ENCODE data around the gene ALDH3A1.

ALDH3A1 gene

DNA sequence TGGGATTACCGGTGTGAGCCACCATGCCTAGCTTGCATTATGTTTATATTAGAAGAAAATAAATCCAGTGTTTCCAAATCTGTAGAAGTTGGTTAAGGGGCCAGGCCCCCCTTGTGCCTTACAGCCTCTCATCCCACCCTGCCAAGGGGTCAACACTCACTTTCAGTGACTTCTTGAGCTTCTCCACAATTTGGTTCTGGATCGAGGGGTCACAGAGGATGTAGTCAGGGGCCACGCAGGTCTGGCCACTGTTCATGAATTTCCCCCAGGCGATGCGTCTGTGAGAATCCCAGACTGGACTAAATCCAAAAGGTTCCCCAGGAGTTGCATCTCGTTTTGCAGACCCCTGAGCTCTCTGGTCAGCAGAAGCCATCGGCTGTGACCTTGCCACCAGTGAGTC lies 7.2 kb downstream of the ALDH3A1 start:
- no peak for DNase-seq

DNA sequence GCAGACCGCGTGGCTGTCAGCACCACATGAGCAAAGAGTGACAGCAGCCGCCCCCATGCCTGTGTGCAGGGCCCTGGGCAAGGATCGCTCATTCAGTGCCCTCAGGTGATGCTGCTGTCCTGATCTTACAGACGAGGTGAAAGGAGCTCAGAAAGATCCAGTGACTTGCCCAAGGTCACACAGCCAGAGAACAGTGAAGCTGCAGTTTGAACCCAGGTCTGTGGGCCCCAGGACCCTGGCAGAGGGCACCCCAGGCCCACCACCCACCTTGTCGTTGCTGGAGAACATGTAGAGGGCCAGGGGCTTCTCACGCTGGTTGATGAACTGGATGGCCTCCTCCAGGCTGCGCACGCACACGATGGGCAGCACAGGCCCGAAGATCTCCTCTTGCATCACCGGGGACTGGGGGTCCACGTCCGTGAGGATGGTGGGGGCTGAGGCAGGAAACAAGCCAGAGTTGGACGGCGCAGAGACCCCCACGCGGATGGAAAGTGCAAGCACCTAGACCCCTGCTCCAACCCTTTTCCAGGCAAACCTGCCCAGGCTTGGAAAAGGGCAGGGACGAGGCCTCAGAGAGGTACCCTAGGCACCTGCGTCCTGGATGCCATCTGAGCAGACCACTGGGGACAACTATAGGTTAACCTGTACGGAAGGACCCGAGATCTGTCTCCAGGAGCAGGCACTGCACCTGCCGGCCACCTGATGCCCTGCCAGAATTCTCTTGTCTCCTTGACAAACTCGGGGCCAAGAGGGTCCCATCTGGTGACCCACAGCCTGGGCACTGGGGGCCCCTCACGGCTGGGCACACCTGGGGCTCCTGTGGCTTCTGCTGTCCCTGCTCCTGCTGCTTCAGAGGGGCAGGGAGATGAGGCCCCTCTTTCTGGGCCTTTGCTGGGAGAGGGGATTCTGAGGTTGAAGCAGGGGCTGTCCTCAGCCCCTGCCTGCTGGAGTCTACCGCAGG lies 8.6 kb downstream of the ALDH3A1 start:
- no peak for DNase-seq

GRCh38 chr17:19738757-19739156 lies 9.3 kb downstream of the ALDH3A1 start:
- no peak for DNase-seq

- DNase-seq, result no peak
These were observed 10.0 kb downstream of the ALDH3A1 start for GRCh38 chr17:19738073-19738449.

DNA sequence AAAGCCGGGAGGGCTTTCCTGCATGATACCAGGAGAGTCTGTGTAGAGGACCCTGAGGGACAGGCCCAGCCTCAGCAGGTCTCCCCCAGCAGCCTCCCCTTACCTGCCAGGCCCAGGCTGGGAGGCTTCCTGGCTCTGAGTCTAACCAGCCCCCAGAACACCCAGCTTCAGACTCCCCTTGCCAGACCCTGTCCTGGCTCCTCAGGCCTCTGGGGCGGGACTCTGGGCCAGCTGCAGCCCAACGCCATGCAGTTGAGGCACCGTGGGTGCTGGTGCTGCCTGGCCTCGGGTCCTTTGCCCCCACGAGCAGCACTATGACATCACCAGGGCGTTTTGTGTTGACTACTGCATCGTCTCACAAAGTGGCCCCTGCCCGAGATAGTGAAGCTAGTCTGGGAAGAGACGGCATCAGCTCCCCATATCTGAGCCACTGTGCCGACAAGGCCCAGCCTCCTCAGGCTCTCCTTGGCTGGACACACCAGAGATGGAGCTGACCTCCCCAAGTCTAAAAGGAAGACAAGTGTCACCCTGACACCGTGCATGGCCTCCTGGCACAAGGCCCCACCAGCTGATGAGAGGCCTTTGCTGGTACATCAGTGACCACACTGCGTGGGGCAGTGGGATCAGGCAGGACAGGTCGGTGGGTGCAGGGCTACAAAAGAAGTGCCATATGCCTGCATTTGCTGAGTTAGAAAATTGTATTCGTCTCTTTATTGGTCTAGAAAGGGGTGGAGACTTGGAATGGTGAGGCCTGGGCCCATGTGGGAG lies 10.6 kb downstream of the ALDH3A1 start:
- no peak for DNase-seq

- DNase-seq, result no peak
These were observed 12.0 kb downstream of the ALDH3A1 start for GRCh38 chr17:19736071-19736470.

DNA sequence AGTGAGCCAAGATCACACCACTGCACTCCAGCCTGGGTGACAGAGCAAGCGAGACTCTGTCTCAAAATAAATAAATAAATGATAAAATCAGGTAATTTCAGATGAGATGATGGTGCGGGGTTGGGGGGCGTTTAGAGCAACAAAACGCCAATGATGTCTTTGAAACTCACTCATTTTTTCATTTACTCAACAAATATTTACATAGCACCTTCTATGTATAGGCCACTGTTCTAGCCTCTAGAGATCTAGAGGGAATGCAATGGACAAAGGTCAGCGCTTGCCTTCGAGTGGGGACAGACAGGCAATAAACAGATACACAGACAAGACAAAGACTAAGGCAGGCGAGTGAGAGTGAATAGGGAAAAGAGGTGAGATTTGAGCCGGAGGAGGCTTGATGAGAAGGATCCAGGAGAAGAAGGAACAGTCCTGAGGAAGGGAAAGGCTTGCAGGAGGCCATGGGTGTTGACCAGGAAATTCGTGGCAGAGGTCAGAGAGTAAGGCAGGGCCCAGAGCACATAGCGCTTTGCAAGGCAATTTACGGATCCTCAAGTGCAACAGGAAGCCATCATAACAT lies 14.1 kb downstream of the ALDH3A1 start:
- DNase-seq, result no peak

GRCh38 chr17:19731626-19732025 lies 16.5 kb downstream of the ALDH3A1 start:
- no peak for DNase-seq

DNA sequence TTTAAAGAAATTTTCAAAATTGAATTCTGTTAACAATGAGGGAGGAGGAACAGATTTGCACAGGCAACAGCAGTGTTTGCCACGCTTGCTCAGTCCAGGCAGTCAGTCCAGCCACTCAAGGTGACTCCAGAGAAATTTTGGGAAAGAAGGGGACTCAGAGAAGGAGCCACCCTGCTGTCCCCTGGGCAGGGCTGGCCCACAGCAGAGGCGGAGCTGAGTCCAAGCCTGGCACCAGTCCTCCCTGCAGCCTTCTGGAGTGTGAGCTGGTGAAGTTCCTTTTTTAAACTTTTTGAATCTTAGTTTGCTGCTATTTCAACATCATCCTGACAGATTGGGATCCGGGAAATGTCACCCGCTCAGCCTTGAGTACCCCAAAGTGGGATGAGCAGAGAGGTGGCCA lies 17.3 kb downstream of the ALDH3A1 start:
- no peak for DNase-seq

- DNase-seq, result no peak
These were observed 18.2 kb downstream of the ALDH3A1 start for GRCh38 chr17:19729900-19730299.

DNA sequence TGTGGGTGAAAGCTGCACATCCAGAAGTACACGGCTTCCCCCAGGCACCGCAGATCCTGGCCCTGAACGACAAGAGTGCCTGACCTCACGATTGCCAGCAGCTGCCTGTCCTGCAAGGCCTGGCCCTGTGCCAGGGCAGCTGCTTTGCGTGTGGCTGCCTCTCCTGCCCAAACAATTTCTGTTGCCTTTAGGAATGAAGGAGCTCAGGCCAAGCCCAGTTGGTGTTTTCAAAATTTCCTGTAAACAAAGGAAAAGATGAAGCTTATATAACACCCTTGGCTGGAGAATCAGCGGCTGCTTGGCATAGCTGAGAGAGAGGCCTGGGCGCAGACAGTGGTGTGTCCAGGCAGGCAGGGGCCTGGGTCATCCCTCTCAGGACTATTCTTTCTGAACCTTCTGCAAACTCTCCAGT lies 20.0 kb downstream of the ALDH3A1 start:
- peak; percentile 46 for DNase-seq

GRCh38 chr17:19727501-19728078 lies 20.5 kb downstream of the ALDH3A1 start:
- no peak for DNase-seq

DNA sequence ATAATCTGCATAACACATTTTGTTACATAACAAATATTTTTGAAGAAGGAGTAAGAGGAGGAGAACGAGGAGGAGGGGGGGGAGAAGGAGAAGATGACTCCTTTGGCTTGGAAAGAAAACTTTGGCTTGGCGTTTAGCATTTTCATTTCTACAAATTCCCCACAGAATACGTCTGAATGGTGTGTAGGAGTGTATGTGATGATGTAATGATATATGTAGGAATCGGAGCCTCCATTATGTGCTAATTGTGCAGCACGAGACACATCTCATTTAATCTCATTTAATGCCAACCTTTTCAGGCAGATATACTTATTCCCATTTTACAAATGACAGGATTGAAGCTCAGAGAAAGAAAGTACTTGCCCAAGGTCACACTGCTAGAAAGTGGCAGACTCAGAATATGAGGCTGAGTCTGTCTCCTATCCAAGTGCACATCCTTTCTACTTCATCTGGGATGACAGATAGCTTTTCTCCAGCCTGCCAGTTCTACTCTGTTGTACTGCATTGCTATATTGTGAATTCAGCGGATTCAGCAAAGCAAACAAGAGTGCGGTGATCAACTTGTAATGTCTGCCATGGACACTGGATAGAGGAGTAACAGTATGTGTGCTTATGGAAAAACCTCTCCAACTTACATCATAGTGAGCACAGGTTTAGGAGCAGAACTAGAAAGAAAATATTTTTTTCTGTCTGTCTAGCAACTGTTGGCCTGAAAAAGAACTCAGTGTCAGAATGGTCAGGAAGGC lies 21.3 kb downstream of the ALDH3A1 start:
- no peak for DNase-seq

GRCh38 chr17:19725486-19725885 lies 22.6 kb downstream of the ALDH3A1 start:
- no peak for DNase-seq

- no peak for DNase-seq
These were observed 23.3 kb downstream of the ALDH3A1 start for GRCh38 chr17:19724501-19725420.

GRCh38 chr17:19723964-19724363 lies 24.1 kb downstream of the ALDH3A1 start:
- no peak for DNase-seq

DNA sequence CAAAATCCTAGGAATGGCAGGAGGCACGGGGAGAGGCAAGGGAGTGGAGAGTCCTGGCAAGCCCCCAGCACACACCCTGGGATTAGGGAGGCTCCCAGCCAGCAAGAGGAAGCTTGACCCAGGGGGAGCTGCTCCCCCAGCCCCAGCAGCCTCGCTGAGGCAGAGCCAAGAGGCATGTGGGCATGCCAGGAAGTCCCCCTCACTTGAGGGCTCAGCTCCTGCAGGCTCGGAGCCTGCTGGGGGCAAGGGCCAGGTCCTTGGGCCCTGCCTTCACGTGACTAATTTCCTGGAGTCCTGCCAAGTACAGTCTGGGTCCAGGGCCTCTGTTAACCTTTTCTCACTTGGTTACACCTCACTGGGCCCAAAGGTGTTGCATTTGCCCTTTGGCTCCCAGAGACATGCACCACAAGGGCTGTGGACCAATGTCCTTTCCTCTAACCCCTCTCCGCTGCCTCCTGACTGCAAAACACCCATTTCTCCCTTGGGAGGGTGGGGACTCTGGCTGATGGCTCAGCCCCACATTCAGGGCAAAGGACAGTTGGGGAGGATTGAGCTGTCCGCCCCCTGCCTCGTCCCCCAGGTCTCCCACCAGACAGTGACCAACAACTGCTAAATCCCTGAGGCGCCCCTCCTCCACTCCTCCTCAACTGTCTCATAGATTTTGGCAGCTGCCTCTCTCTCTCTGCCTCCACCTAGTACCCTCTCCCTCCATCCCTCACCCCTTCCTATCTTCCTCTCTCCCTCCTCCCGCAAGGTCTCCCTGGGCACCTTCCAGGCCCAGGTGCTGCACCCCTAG lies 27.3 kb downstream of the ALDH3A1 start:
- no peak for DNase-seq

GRCh38 chr17:19720210-19720475 lies 28.0 kb downstream of the ALDH3A1 start:
- DNase-seq, result no peak

- no peak for DNase-seq
These were observed 28.5 kb downstream of the ALDH3A1 start for GRCh38 chr17:19719355-19720209.
